ENCODE data around the gene GPR32. TPM values are rescaled to one million over a fixed set of nuclear protein-coding genes. Genes with fewer than 3 reads are reported as not detected.

The GPR32 gene
- polyA plus RNA-seq, 1 donor from 2014 or later: not detected

DNA sequence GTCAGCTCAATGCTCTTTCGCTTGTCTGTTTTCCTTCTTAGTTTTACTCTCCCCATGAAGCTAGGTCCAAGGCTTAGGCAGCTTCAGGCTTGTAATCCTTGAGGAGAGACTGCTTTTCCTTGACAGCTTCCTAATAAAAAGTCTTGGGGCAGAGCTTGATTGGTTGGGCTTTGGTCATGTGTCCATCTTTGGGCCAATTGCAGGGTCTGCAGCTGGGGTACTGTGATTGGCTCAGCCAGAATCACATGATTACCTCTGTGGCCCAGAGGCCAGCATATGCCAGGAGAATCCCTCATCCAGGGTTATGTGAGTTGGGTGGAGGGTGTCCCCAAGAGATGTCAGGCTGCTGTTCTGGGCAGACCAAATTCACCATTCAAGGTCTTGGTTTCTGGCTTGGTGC, 45.2 kb downstream of the GPR32 start:
- H3K9me3 ChIP-seq (ENCODE audit: low read length): no peaks in the 10 kb centered on the region
- H3K27ac ChIP-seq (ENCODE audit: low read length): no peak overlapping the region
- H3F3A ChIP-seq (ENCODE audit: insufficient read depth, low read length, poor library complexity, severe bottlenecking): no peaks in the 10 kb centered on the region
- no peak overlapping the region for H3K4me3 ChIP-seq (ENCODE audit: low read length)
- H3K36me3 ChIP-seq (ENCODE audit: insufficient read depth, low read length): no peaks in the 10 kb centered on the region
- peaks cover 35% of the 10 kb centered on the region for H3K27me3 ChIP-seq (ENCODE audit: insufficient read depth, low read depth, low read length)
- H2AFZ ChIP-seq (ENCODE audit: low read depth, low read length): no peak overlapping the region
- H4K20me1 ChIP-seq (ENCODE audit: insufficient read depth): no peaks in the 10 kb centered on the region
- no peak overlapping the region for H3K9ac ChIP-seq (ENCODE audit: low read length)
- no peaks in the 10 kb centered on the region for H3K79me2 ChIP-seq (replicated peaks; ENCODE audit: insufficient read depth, low read length)
- H3K4me2 ChIP-seq (ENCODE audit: low read length): no peak overlapping the region
- H3K9me2 ChIP-seq (ENCODE audit: insufficient read depth, low read length): no peaks in the 10 kb centered on the region
- no peak for TF ChIP-seq SMC3 (conservative IDR thresholded peaks at IDR 0.05; ENCODE audit: poor library complexity)
- TF ChIP-seq REST (IDR thresholded peaks at IDR 0.05; ENCODE audit: borderline replicate concordance): no peak
- TF ChIP-seq POLR2AphosphoS5 (IDR thresholded peaks at IDR 0.05): no peak
- no peak for TF ChIP-seq MXI1 (conservative IDR thresholded peaks at IDR 0.05; ENCODE audit: poor library complexity, severe bottlenecking)
- TF ChIP-seq EZH2 (IDR thresholded peaks at IDR 0.05; ENCODE audit: borderline replicate concordance, insufficient read depth, low read length, poor library complexity, severe bottlenecking): no peak
- TF ChIP-seq TAF1 (IDR thresholded peaks at IDR 0.05; ENCODE audit: low read depth): no peak
- TF ChIP-seq, protein P1, sequence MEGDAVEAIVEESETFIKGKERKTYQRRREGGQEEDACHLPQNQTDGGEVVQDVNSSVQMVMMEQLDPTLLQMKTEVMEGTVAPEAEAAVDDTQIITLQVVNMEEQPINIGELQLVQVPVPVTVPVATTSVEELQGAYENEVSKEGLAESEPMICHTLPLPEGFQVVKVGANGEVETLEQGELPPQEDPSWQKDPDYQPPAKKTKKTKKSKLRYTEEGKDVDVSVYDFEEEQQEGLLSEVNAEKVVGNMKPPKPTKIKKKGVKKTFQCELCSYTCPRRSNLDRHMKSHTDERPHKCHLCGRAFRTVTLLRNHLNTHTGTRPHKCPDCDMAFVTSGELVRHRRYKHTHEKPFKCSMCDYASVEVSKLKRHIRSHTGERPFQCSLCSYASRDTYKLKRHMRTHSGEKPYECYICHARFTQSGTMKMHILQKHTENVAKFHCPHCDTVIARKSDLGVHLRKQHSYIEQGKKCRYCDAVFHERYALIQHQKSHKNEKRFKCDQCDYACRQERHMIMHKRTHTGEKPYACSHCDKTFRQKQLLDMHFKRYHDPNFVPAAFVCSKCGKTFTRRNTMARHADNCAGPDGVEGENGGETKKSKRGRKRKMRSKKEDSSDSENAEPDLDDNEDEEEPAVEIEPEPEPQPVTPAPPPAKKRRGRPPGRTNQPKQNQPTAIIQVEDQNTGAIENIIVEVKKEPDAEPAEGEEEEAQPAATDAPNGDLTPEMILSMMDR (IDR thresholded peaks at IDR 0.05; ENCODE audit: poor library complexity, severe bottlenecking): no peak
- TF ChIP-seq RAD21 (conservative IDR thresholded peaks at IDR 0.05): no peak
- no peak for TF ChIP-seq EP300 (conservative IDR thresholded peaks at IDR 0.05; ENCODE audit: poor library complexity, severe bottlenecking)

GRCh38 chr19:50817941-50818858, 47.9 kb downstream of the GPR32 start:
- no peaks in the 10 kb centered on the region for H3K36me3 ChIP-seq (ENCODE audit: insufficient read depth, low read length)
- no peaks in the 10 kb centered on the region for H3K9me3 ChIP-seq (ENCODE audit: low read length)
- H4K20me1 ChIP-seq (ENCODE audit: insufficient read depth): no peaks in the 10 kb centered on the region
- no peaks in the 10 kb centered on the region for H3F3A ChIP-seq (ENCODE audit: insufficient read depth, low read length, poor library complexity, severe bottlenecking)
- H3K79me2 ChIP-seq (replicated peaks; ENCODE audit: insufficient read depth, low read length): no peaks in the 10 kb centered on the region
- no peak overlapping the region for H3K4me2 ChIP-seq (ENCODE audit: low read length)
- peak overlapping the region; percentile 50 for H3K4me3 ChIP-seq (ENCODE audit: low read length)
- no peak overlapping the region for H2AFZ ChIP-seq (ENCODE audit: low read depth, low read length)
- no peak overlapping the region for H3K27ac ChIP-seq (ENCODE audit: low read length)
- no peak overlapping the region for H3K9ac ChIP-seq (ENCODE audit: low read length)
- peaks cover 60% of the 10 kb centered on the region for H3K27me3 ChIP-seq (ENCODE audit: insufficient read depth, low read depth, low read length)
- TF ChIP-seq MXI1 (conservative IDR thresholded peaks at IDR 0.05; ENCODE audit: poor library complexity, severe bottlenecking): no peak
- TF ChIP-seq, protein P1 (IDR thresholded peaks at IDR 0.05; ENCODE audit: poor library complexity, severe bottlenecking): no peak
- no peak for TF ChIP-seq REST (IDR thresholded peaks at IDR 0.05; ENCODE audit: borderline replicate concordance)
- no peak for TF ChIP-seq POLR2AphosphoS5 (IDR thresholded peaks at IDR 0.05)
- no peak for TF ChIP-seq EZH2 (IDR thresholded peaks at IDR 0.05; ENCODE audit: borderline replicate concordance, insufficient read depth, low read length, poor library complexity, severe bottlenecking)
- TF ChIP-seq TAF1 (IDR thresholded peaks at IDR 0.05; ENCODE audit: low read depth): no peak
- TF ChIP-seq RAD21 (conservative IDR thresholded peaks at IDR 0.05): no peak
- no peak for TF ChIP-seq EP300 (conservative IDR thresholded peaks at IDR 0.05; ENCODE audit: poor library complexity, severe bottlenecking)
- TF ChIP-seq SMC3 (conservative IDR thresholded peaks at IDR 0.05; ENCODE audit: poor library complexity): no peak
- H3K9me2 ChIP-seq (ENCODE audit: insufficient read depth, low read length): no peaks in the 10 kb centered on the region

Measured in neural cell (in vitro differentiated cells).